ENCODE data around the gene PPP4R4.
"Not testable (repeated sequence)": the region's sequence is repeated elsewhere in the genome, so short reads cannot be mapped to it uniquely, and the experiment has no call there.

PPP4R4 gene

DNA sequence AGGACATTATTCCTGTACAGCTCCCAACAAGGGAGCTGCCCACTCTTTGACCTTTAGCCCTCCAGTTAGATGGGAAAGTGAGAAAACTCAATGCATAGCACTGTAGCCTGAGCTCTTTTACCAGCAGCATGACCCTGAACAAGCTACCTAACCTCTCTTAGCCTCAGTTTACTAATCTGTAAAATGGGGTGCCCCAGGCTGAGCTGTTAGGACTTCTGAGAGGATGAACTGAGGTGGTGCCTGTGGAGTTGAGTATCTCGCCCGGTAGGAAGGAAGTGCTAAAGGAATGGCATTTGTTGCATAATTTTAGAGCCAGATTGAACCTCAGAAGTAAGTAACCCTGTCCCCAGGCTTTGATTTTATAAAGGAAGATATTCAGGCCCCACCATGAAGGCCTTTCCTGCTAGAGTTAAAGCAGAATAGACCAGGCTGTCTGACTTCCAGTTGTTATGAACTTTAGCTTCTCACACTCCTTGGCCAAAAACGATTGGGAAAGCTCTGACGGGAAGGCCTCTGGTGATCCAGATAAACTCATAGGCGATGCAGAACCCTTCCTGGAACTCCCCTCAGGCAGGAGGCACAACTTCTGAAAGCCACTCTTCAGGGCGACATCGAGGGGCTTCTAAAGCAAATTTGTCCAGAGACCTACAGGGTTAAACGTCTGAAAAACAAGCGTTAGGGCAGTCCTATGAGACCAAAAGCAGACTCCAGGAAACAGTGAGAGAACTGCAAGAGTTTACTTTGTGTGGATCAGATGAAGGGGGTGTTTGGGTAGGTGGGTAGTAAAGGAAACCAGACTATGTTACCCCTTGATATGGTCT, 121.4 kb downstream of the PPP4R4 start:
- H3K4me3 ChIP-seq (ENCODE audit: low read length) = no peak overlapping the region
- DNase-seq (ENCODE audit: low read depth) = no peak
- TF ChIP-seq, protein P1, sequence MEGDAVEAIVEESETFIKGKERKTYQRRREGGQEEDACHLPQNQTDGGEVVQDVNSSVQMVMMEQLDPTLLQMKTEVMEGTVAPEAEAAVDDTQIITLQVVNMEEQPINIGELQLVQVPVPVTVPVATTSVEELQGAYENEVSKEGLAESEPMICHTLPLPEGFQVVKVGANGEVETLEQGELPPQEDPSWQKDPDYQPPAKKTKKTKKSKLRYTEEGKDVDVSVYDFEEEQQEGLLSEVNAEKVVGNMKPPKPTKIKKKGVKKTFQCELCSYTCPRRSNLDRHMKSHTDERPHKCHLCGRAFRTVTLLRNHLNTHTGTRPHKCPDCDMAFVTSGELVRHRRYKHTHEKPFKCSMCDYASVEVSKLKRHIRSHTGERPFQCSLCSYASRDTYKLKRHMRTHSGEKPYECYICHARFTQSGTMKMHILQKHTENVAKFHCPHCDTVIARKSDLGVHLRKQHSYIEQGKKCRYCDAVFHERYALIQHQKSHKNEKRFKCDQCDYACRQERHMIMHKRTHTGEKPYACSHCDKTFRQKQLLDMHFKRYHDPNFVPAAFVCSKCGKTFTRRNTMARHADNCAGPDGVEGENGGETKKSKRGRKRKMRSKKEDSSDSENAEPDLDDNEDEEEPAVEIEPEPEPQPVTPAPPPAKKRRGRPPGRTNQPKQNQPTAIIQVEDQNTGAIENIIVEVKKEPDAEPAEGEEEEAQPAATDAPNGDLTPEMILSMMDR (conservative IDR thresholded peaks at IDR 0.05; ENCODE audit: low read length) = no peak

GRCh38 chr14:94296181-94296545, 122.0 kb downstream of the PPP4R4 start:
- DNase-seq (ENCODE audit: low read depth) = not testable (repeated sequence)

GRCh38 chr14:94298130-94298529, 124.0 kb downstream of the PPP4R4 start:
- no peak for DNase-seq (ENCODE audit: low read depth)
- no peak overlapping the region for H3K4me3 ChIP-seq (ENCODE audit: low read length)
- TF ChIP-seq, protein P1 (conservative IDR thresholded peaks at IDR 0.05; ENCODE audit: low read length) = no peak

More at GRCh38 chr14:94296181-94296545, 122.0 kb downstream of the PPP4R4 start:
- not testable (repeated sequence) for H3K4me3 ChIP-seq (ENCODE audit: low read length)

DNA sequence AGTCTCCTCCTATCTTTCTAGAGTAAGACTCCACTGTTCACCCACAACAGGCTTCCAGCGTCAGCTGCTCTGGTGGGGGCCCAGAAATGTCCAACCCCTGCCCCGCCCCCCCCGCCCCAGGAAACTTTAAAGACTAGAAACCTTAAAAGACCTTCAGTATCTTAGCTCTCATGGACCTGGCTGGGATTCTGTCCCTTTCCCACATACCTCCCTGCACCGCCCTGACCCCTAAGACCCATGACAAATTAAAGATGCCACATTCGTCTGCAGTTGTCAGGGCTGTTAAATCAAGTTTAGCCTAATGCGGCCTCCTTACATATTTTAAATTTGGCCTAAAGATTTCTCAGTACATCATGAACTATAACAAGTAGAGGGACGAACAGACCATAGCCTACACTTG, 129.0 kb downstream of the PPP4R4 start:
- TF ChIP-seq, protein P1 (conservative IDR thresholded peaks at IDR 0.05; ENCODE audit: low read length) = no peak
- no peak overlapping the region for H3K4me3 ChIP-seq (ENCODE audit: low read length)
- no peak for DNase-seq (ENCODE audit: low read depth)

- no peak for DNase-seq (ENCODE audit: low read depth)
- H3K4me3 ChIP-seq (ENCODE audit: low read length) = no peak overlapping the region
- TF ChIP-seq, protein P1 (conservative IDR thresholded peaks at IDR 0.05; ENCODE audit: low read length) = no peak
Measured at GRCh38 chr14:94304243-94304642, 130.1 kb downstream of the PPP4R4 start.

GRCh38 chr14:94305620-94306019, 131.5 kb downstream of the PPP4R4 start:
- no peak overlapping the region for H3K4me3 ChIP-seq (ENCODE audit: low read length)
- TF ChIP-seq, protein P1 (conservative IDR thresholded peaks at IDR 0.05; ENCODE audit: low read length) = no peak
- no peak for DNase-seq (ENCODE audit: low read depth)

DNA sequence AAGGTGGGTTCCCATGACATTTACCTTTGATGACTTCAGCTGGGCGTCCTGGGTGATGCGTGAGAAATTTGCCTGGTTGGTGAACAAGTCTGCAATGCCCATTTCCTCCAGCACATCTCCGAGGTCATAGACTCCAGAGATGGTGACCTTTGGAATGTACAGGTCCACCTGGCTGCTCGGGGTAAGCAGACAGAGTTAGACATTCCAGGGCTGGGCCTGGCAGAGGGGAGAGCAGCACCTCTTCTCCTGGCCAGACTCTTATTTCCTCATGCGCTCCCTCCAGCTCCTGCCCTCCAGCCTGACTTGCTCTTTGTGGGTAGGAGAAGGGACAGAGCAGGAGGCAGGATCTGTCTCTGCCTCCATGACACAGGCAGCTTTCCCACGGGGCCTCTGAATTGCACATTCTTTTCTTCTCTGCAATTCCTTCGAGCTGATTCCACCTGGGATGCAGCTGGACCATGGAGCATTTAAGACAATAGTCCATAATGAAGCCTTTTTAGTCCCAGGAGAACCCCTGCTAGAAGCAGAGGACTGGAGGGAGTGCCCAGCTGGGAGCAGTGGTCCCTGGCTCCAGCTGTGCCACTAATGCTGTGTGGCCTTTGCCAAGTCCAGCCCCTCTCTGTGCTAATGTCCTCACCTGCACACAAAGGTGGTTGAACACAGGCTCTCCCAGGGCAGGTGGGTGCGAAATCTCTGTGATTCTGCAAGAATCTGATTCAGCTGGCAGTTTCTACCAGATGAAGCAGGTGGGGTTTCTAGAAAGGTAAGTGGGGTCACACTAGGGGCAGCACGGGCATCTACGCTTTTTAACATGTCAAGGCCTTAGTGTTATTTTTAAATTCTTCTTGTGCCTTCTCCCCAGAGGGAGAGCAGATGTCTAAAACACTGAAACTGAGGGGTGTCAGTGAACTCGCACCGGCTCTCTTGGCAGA, 132.2 kb downstream of the PPP4R4 start:
- TF ChIP-seq, protein P1 (conservative IDR thresholded peaks at IDR 0.05; ENCODE audit: low read length) = no peak
- no peak for DNase-seq (ENCODE audit: low read depth)

More for the DNA sequence above, 132.2 kb downstream of the PPP4R4 start:
- H3K4me3 ChIP-seq (ENCODE audit: low read length) = no peak overlapping the region
